ENCODE data around the gene HYAL1.

Gene HYAL1, protein sequence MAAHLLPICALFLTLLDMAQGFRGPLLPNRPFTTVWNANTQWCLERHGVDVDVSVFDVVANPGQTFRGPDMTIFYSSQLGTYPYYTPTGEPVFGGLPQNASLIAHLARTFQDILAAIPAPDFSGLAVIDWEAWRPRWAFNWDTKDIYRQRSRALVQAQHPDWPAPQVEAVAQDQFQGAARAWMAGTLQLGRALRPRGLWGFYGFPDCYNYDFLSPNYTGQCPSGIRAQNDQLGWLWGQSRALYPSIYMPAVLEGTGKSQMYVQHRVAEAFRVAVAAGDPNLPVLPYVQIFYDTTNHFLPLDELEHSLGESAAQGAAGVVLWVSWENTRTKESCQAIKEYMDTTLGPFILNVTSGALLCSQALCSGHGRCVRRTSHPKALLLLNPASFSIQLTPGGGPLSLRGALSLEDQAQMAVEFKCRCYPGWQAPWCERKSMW

DNA sequence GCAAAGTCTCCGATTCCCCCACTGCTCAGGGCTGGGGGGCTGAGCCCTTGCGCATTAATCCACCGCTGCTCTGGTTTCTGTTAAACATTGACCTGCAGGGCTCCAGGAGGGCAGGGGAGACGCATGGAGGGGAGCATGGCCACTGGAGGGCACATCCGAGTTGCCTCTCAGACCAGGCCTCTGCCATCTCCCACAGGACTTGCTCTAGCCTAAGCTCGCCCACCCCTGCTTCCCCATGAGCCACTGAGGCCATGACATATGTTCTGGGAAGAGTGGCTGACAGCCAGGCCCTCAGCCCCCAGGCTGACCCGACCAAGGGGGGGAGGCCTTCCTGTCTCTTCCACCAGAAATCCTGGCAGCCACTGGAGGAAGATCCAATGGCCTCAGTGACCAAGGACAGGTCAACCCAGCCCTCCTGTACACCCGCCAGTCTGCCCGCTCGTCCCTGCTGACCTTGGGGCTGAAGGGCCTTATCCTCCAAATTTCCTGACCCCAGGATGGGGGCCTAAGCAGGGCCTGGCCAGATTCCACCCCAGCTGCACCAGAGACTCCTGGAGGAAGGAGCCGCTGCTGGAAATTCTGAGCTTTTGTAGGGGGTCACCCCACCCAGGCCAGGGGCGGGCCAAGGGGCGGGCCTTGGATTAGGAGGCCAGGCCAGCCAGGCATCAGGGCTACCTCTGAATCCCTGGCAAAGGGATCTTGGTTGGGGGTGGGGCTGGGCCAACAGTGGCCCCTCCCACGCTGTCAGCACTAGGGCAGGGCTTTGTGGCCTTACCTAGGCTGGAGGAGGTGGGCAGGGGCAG lies at the start of gene HYAL1:
Gene HYAL1, minus strand, starts transcription at position 562 of the 803 bp plus-strand sequence. CDS start 618 bp downstream, outside the sequence.
- DNase-seq: no peak

DNA sequence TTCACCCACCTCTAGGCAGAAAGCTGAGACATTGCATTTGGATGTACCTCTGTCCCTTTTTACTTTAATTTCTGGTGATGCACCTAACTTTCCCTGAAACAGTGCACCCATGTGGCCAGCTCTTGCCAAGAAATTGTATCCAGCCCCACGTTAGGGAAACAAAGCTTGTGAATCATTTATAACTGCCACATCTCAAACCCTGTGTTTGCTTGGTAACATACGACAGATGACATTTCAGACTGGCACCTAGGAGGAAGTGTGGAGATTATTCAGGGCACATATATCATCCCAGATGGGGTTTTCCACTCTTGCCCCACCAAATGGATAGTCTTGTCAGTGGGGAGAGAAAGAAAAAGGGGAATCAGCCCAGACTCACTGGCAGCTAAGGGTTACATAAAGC lies 49.4 kb upstream of the HYAL1 start:
- no peak for DNase-seq

GRCh38 chr3:50351323-50351697 lies 47.9 kb upstream of the HYAL1 start:
- DNase-seq: no peak

DNA sequence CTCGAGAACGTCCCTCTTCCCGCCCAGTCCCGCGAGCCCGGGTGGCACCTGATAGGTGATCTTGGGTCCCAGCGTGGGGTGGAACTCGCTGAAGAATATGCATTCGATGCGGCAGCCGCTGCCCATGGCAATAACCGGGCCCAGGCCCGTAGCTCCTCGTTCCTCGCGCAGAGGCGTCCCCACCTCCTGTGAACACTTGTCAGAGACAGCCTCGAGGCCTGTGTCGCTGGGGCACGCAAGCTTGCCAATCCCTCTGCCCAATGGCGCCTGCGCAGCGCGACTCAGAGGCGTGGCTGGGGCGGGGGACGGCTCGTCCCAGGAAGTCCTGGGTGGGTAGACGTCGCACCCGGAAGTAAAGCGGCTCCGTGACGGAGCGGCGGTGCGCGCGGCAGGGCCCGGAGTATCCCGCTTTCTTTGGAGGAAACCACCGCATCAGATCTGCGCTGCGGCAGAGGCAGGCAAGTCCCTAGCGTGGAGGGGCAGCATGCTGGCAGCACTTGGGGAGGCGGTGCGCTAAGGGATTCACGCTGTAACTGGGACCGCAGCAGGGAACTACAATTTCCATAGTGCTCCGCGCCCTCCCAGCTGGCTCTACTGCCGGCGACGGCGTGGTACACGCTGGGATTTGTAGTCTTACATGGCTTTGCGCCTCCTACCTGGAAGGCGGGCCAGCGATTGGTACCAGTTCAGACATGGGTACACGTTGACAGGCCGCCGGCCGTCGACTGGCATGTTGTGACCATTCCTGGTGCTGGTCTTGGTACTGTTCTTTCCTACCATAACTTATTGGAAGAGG lies 47.4 kb upstream of the HYAL1 start, which contains the start of the genes CYB561D2 and NPRL2:
Gene CYB561D2, plus strand, starts transcription at position 336 of the 796 bp plus-strand sequence. CDS start 572 bp downstream, outside the sequence.
Gene NPRL2, minus strand, starts transcription at position 249 of the 796 bp plus-strand sequence. Its CDS starts 123 bp downstream, at position 126.
- peak; percentile 90 for DNase-seq

GRCh38 chr3:50350213-50350526 lies 46.8 kb upstream of the HYAL1 start:
- DNase-seq: no peak

GRCh38 chr3:50347187-50347813 lies 43.9 kb upstream of the HYAL1 start:
- peak; percentile 72 for DNase-seq

GRCh38 chr3:50345586-50346234 lies 42.3 kb upstream of the HYAL1 start, which contains the start of gene ZMYND10:
TSS of gene ZMYND10 (minus strand) at chr3:50345732. CDS start at chr3:50345579, 153 bp downstream.
- peak; percentile 64 for DNase-seq

GRCh38 chr3:50345008-50345407 lies 41.6 kb upstream of the HYAL1 start:
- no peak for DNase-seq

- no peak for DNase-seq
Measured at GRCh38 chr3:50342813-50343633, 39.6 kb upstream of the HYAL1 start.

GRCh38 chr3:50341996-50342650 lies 38.7 kb upstream of the HYAL1 start:
- DNase-seq: no peak

GRCh38 chr3:50341537-50341936 lies 38.2 kb upstream of the HYAL1 start:
- no peak for DNase-seq

DNA sequence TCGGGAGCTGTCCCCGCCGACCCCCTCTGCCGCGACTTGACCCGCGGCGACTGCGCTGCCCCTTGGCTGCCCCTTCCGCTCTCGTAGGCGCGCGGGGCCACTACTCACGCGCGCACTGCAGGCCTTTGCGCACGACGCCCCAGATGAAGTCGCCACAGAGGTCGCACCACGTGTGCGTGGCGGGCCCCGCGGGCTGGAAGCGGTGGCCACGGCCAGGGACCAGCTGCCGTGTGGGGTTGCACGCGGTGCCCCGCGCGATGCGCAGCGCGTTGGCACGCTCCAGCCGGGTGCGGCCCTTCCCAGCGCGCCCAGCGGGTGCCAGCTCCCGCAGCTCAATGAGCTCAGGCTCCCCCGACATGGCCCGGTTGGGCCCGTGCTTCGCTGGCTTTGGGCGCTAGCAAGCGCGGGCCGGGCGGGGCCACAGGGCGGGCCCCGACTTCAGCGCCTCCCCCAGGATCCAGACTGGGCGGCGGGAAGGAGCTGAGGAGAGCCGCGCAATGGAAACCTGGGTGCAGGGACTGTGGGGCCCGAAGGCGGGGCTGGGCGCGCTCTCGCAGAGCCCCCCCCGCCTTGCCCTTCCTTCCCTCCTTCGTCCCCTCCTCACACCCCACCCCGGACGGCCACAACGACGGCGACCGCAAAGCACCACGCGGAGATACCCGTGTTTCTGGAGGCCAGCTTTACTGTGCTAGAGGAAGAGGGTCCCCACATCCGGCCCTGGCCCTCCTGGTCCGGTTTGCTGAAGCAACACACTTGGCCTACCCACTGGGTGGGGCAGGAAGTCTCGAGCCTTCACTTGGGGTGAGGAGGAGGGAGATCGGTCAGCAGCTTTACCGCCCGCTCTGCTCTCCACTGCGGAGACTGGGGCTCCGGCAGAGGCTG lies 37.3 kb upstream of the HYAL1 start, which contains the start of gene RASSF1:
Gene RASSF1, minus strand, starts transcription at position 389 of the 882 bp plus-strand sequence. Its CDS starts 31 bp downstream, at position 358.
- no peak for DNase-seq

- DNase-seq: no peak
Measured at GRCh38 chr3:50340147-50340447, 36.7 kb upstream of the HYAL1 start.

DNA sequence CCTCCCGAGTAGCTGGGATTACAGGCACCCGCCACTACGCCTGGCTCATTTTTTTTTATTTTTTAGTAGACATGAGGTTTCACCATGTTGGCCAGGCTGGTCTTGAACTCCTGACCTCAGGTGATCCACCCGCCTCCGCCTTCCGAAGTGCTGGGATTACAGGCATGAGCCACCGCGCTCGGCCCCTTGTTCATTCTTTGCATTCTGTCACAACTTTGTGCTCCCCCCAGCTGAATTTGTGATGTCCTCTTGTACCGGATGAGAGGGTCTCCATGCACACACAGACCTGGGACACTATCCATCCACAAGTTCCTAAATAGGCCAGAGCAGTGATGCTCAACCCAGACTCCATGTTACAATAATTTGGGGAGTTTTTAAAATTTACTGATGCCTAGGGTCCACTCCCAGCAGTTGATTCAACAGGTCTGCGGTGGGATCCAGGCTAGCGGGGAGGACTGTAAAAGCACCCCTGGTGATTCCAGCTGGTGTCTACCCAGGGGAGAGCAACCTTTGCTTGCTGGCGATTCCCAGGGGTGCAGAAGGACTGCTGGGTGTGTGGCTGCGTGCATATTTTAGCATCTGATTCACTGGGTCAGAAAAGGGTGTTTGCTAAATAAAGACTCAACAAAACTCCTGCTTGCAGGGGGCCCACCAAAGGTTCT lies 36.2 kb upstream of the HYAL1 start:
- DNase-seq: no peak

GRCh38 chr3:50338965-50339364 lies 35.6 kb upstream of the HYAL1 start:
- DNase-seq: no peak

GRCh38 chr3:50337175-50337861 lies 33.9 kb upstream of the HYAL1 start:
- peak; percentile 98 for DNase-seq

- DNase-seq: no peak
Measured at GRCh38 chr3:50336452-50337174, 33.2 kb upstream of the HYAL1 start.
